AG09319 (cell line): ENCODE data around the gene GALT.

Source experiments
- DNase-seq: peaks from one replicate; pipeline ENCODE4 v3.0.0-alpha.2; 2010; ENCODE audit warnings: low read depth; ENCODE audit errors: extremely low read depth
- CTCF ChIP-seq: IDR thresholded peaks from 2 replicates; pipeline ENCODE4 v1.5.1; 2011; ENCODE audit warnings: low read depth, mild to moderate bottlenecking, inconsistent platforms, low read length, moderate library complexity

GALT gene

GRCh38 chr9:34620061-34620994, 26.1 kb upstream of the GALT start, which contains the start of gene DCTN3:
Gene DCTN3 (minus strand): TSS chr9:34620495. CDS start chr9:34620464, 31 bp downstream.
- DNase-seq: peak; percentile 79
- no peak for TF ChIP-seq CTCF

GRCh38 chr9:34623374-34624235, 22.9 kb upstream of the GALT start:
- no peak for TF ChIP-seq CTCF
- DNase-seq: no peak

- no peak for TF ChIP-seq CTCF
- no peak for DNase-seq
Measured at GRCh38 chr9:34624475-34625185, 21.8 kb upstream of the GALT start.

GRCh38 chr9:34625186-34625486, 21.3 kb upstream of the GALT start:
- DNase-seq: no peak
- TF ChIP-seq CTCF: no peak

- TF ChIP-seq CTCF: no peak
- no peak for DNase-seq
Measured at GRCh38 chr9:34627716-34628655, 18.5 kb upstream of the GALT start.

- no peak for TF ChIP-seq CTCF
- DNase-seq: no peak
Measured at GRCh38 chr9:34628656-34629490, 17.6 kb upstream of the GALT start, which contains the start of gene ARID3C. Gene ARID3C (minus strand): TSS chr9:34629066. CDS start chr9:34628014, 1,052 bp downstream.
